Hepatocyte (in vitro differentiated cells): ENCODE results near the gene LRMDA. TPM values are rescaled to one million over a fixed set of nuclear protein-coding genes. Genes with fewer than 3 reads are reported as not detected.

Experiments used
- DNase-seq: peaks from one replicate; pipeline ENCODE4 v3.0.0-alpha.2; 2016; ENCODE audit warnings: low spot score
- H2AFZ ChIP-seq: fragments of 200-600 bp; sonication (generic); 2 replicates; pipeline ENCODE4 v1.6.0; 2016; ENCODE audit warnings: antibody characterized with exemption, mild to moderate bottlenecking
- H3K27ac ChIP-seq: fragments of 200-600 bp; sonication (generic); 2 replicates; pipeline ENCODE4 v1.5.1; 2016; ENCODE audit warnings: mild to moderate bottlenecking
- H3K27me3 ChIP-seq: fragments of 200-600 bp; sonication (generic); 2 replicates; pipeline ENCODE4 v1.6.1; 2016
- H3K36me3 ChIP-seq: fragments of 200-600 bp; sonication (generic); replicated peaks from 2 replicates; pipeline ENCODE4 v1.5.1; 2016; ENCODE audit warnings: low read depth; ENCODE audit not compliant: insufficient read depth
- H3K4me1 ChIP-seq: fragments of 200-600 bp; sonication (generic); 2 replicates; pipeline ENCODE4 v1.5.1; 2016; ENCODE audit warnings: mild to moderate bottlenecking, moderate library complexity; ENCODE audit not compliant: insufficient read depth
- H3K4me2 ChIP-seq: fragments of 200-600 bp; sonication (generic); 2 replicates; pipeline ENCODE4 v1.6.0; 2016
- H3K4me3 ChIP-seq: fragments of 200-600 bp; sonication (generic); 2 replicates; pipeline ENCODE4 v1.5.1; 2016; ENCODE audit warnings: mild to moderate bottlenecking
- H3K79me2 ChIP-seq: fragments of 200-600 bp; sonication (generic); 2 replicates; pipeline ENCODE4 v1.6.0; 2017; ENCODE audit warnings: mild to moderate bottlenecking
- H3K9me2 ChIP-seq: fragments of 200-600 bp; sonication (generic); replicated peaks from 2 replicates; pipeline ENCODE4 v1.6.0; 2017; ENCODE audit warnings: mild to moderate bottlenecking; ENCODE audit not compliant: insufficient read depth
- H3K9me3 ChIP-seq: fragments of 200-600 bp; sonication (generic); 2 replicates; pipeline ENCODE4 v1.5.1; 2016; ENCODE audit warnings: low read depth, mild to moderate bottlenecking
- H4K20me1 ChIP-seq: fragments of 200-600 bp; sonication (generic); 2 replicates; pipeline ENCODE4 v1.6.0; 2016; ENCODE audit warnings: mild to moderate bottlenecking; ENCODE audit not compliant: insufficient read depth, poor library complexity, severe bottlenecking
- EZH2 ChIP-seq: fragments of 200-600 bp; sonication (generic); IDR thresholded peaks from 2 replicates; pipeline ENCODE4 v1.6.1; 2016; ENCODE audit warnings: antibody characterized with exemption, mild to moderate bottlenecking, borderline replicate concordance
- EZH2phosphoT487 ChIP-seq: fragments of 200-600 bp; sonication (generic); IDR thresholded peaks from one replicate; pipeline ENCODE4 v1.6.1; 2018; ENCODE audit warnings: antibody characterized with exemption, mild to moderate bottlenecking, low read depth, moderate library complexity; ENCODE audit not compliant: unreplicated experiment, severe bottlenecking
- WGBS: methylation state at CpG from one replicate; pipeline ENCODE4 v1.1.6; 2016; ENCODE audit warnings: low lambda C conversion rate; ENCODE audit errors: missing lambda C conversion rate; 5-methylcytosine and 5-hydroxymethylcytosine counted together
- polyA plus RNA-seq: library from polyadenylated mRNA; unstranded; fragments of >200 nt; fragmentation: Nextera tagmentation; extraction: Ambion mirVana; gene quantifications from 2 replicates; pipeline ENCODE4 v1.2.1, GENCODE V29; 2016
- total RNA-seq: library from RNA; depleted of rRNA; stranded (reverse); fragments of >200 nt; gene quantifications from 2 replicates; pipeline ENCODE4 v1.2.3, GENCODE V29; 2014
- TF ChIP-seq, protein P1 (sequence below): fragments of 200-600 bp; sonication (generic); IDR thresholded peaks from 2 replicates; pipeline ENCODE4 v1.5.1; 2016; ENCODE audit warnings: antibody characterized with exemption, mild to moderate bottlenecking; ENCODE audit not compliant: poor library complexity

Gene LRMDA
- total and polyA plus RNA-seq, 2 experiments from 2014 or later, result 5.6 to 15.7 TPM

GRCh38 chr10:76432016-76433012 lies 1000.9 kb downstream of the LRMDA start:
- Histone ChIP-seq H3K27me3 (no peaks in the 10 kb centered on the region), H3K4me3 (no peak overlapping the region), H3K9me2 (no peaks in the 10 kb centered on the region), H3K4me2 (no peak overlapping the region), H3K27ac (peak overlapping the region; percentile 1), H2AFZ (no peak overlapping the region), H3K4me1 (peaks cover 13% of the 10 kb centered on the region), H3K9me3 (no peaks in the 10 kb centered on the region), H4K20me1 (no peaks in the 10 kb centered on the region), H3K36me3 (no peaks in the 10 kb centered on the region), H3K79me2 (no peaks in the 10 kb centered on the region)
- no peak for DNase-seq
- WGBS, result 81% methylated on average over 7 of the region's 7 CpGs
- TF ChIP-seq, protein P1, sequence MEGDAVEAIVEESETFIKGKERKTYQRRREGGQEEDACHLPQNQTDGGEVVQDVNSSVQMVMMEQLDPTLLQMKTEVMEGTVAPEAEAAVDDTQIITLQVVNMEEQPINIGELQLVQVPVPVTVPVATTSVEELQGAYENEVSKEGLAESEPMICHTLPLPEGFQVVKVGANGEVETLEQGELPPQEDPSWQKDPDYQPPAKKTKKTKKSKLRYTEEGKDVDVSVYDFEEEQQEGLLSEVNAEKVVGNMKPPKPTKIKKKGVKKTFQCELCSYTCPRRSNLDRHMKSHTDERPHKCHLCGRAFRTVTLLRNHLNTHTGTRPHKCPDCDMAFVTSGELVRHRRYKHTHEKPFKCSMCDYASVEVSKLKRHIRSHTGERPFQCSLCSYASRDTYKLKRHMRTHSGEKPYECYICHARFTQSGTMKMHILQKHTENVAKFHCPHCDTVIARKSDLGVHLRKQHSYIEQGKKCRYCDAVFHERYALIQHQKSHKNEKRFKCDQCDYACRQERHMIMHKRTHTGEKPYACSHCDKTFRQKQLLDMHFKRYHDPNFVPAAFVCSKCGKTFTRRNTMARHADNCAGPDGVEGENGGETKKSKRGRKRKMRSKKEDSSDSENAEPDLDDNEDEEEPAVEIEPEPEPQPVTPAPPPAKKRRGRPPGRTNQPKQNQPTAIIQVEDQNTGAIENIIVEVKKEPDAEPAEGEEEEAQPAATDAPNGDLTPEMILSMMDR, result no peak
- TF ChIP-seq EZH2phosphoT487, result no peak
- no peak for TF ChIP-seq EZH2

DNA sequence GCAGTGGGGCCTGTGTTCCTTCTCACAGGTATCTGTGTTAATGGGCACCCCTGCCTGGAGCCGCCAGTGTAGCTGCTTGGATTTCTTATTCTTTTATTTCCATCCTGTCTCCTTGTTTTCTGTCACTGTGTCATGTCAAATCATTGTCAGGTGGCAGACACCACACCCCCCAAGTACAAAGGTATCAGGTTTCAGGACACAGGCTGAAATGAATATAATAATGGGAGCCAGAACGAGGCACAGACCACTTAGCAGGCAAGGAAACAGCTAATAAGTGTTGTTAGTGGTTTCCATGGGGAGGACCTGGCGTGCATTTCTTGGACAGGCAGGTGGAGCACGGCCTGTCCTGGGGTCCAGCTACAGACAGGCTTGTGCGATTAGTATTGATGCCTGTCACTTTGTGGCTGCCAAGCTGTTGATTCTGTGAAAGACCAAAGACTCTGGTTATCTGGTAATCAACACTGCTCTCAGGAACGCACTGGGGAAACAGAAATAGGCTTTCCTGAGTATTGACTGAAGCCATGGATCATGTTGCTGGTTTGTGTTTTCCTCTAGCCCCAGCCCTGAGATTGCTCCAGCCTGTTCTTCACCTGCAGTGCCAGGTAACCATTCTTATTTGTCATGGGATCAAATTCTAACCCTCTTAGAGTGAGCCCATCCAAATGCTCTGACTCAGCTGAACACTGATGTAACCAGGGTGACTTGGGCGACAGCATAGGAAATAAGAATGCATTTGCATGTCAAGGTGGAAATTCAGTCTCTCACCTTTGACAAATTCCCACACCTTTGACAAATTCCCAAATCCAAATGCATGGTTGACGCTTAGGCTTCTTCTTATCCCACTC lies 1002.0 kb downstream of the LRMDA start:
- DNase-seq, result peak; percentile 20
- Histone ChIP-seq H3K36me3 (no peaks in the 10 kb centered on the region), H2AFZ (no peak overlapping the region)

GRCh38 chr10:76435157-76435556 lies 1003.7 kb downstream of the LRMDA start:
- Histone ChIP-seq H3K27ac (no peak overlapping the region), H4K20me1 (no peaks in the 10 kb centered on the region), H3K4me2 (no peak overlapping the region), H2AFZ (no peak overlapping the region), H3K9me3 (no peaks in the 10 kb centered on the region), H3K4me1 (peaks cover 5% of the 10 kb centered on the region), H3K4me3 (no peak overlapping the region), H3K9me2 (no peaks in the 10 kb centered on the region), H3K79me2 (no peaks in the 10 kb centered on the region), H3K27me3 (no peaks in the 10 kb centered on the region), H3K36me3 (no peaks in the 10 kb centered on the region)
- no peak for TF ChIP-seq EZH2
- TF ChIP-seq, protein P1, result no peak
- TF ChIP-seq EZH2phosphoT487, result no peak
- DNase-seq, result no peak
- WGBS, result 95% methylated on average over 1 of the region's 1 CpG

More for the DNA sequence above, 1002.0 kb downstream of the LRMDA start:
- no peaks in the 10 kb centered on the region for H3K9me3 ChIP-seq
- no peaks in the 10 kb centered on the region for H4K20me1 ChIP-seq
- no peaks in the 10 kb centered on the region for H3K9me2 ChIP-seq
- no peaks in the 10 kb centered on the region for H3K27me3 ChIP-seq
- no peak overlapping the region for H3K4me3 ChIP-seq
- no peaks in the 10 kb centered on the region for H3K79me2 ChIP-seq
- peaks cover 13% of the 10 kb centered on the region for H3K4me1 ChIP-seq
- H3K27ac ChIP-seq, result peak overlapping the region; percentile 13
- 53% methylated on average over 8 of the region's 8 CpGs for WGBS
- no peak overlapping the region for H3K4me2 ChIP-seq
- TF ChIP-seq, protein P1, result no peak
- TF ChIP-seq EZH2 (no peak), EZH2phosphoT487 (no peak)
